Mucosa of rectum (tissue), 2 donors: ENCODE measurements around the gene FBN3.
"Not testable (repeated sequence)": the region's sequence is repeated elsewhere in the genome, so short reads cannot be mapped to it uniquely, and the experiment has no call there.

ENCODE experiments used
- H3K27ac ChIP-seq, 2 donors: one replicate each; pipeline ENCODE4 v1.7.0; 2013; ENCODE audit warnings: inconsistent platforms in 2 of 2, low read depth in 2 of 2, low read length in 2 of 2
- H3K27me3 ChIP-seq, 2 donors: one replicate each; pipeline ENCODE4 v1.7.0; 2013; ENCODE audit warnings: low read length in 2 of 2; ENCODE audit not compliant: control insufficient read depth in 2 of 2, insufficient read depth in 2 of 2
- H3K36me3 ChIP-seq, 2 donors: one replicate each; pipeline ENCODE4 v1.7.0; 2013; ENCODE audit warnings: low read length in 2 of 2; ENCODE audit not compliant: control insufficient read depth in 2 of 2, insufficient read depth in 2 of 2
- H3K4me1 ChIP-seq, 2 donors: one replicate each; pipeline ENCODE4 v1.7.0; 2013; ENCODE audit warnings: low read length in 2 of 2, mild to moderate bottlenecking in 1 of 2; ENCODE audit not compliant: control insufficient read depth in 2 of 2, insufficient read depth in 2 of 2
- H3K4me3 ChIP-seq, 2 donors: one replicate each; pipeline ENCODE4 v1.7.0; 2013; ENCODE audit warnings: low read length in 2 of 2
- H3K9ac ChIP-seq, 2 donors: one replicate each; pipeline ENCODE4 v1.7.0; 2013; ENCODE audit warnings: low read length in 2 of 2, low read depth in 1 of 2, mild to moderate bottlenecking in 1 of 2
- H3K9me3 ChIP-seq, 2 donors: one replicate each; pipeline ENCODE4 v1.7.0; 2013; ENCODE audit warnings: low read length in 2 of 2; ENCODE audit not compliant: control insufficient read depth in 2 of 2
- donor health status: healthy.
- donor health status: Normal muscosa, but diverticular disease.

Gene FBN3

DNA sequence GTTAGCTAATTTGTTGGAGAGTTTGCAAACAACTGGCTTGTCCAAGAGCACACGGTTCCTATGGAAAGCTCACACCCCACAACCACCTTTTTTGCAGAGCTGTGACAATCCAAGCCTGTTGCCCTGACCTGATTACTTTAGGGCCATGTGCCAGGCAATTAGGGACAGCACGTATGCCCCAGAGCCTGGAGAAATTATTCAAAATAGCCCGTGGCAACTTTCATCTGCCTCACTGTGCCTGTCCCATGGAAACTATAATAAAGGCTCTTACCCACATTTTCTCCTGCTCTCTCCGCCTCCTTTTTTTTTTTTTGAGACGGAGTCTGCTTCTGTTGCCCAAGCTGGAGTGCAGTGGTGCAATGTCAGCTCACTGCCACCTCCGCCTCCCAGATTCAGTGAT is 18.6 kb upstream of the FBN3 start:
- Histone ChIP-seq H3K4me1 (no peaks in the 10 kb centered on the region), H3K9ac (no peak overlapping the region), H3K9me3 (no peaks in the 10 kb centered on the region), H3K27ac (no peak overlapping the region), H3K36me3 (no peaks in the 10 kb centered on the region), H3K27me3 (no peaks in the 10 kb centered on the region), H3K4me3 (no peak overlapping the region)

- no peak overlapping the region for H3K4me3 ChIP-seq
- no peaks in the 10 kb centered on the region for H3K36me3 ChIP-seq
- H3K9me3 ChIP-seq = no peaks in the 10 kb centered on the region
- H3K4me1 ChIP-seq = no peaks in the 10 kb centered on the region
- H3K9ac ChIP-seq = no peak overlapping the region
- no peak overlapping the region for H3K27ac ChIP-seq
- H3K27me3 ChIP-seq = no peaks in the 10 kb centered on the region
These were observed 14.4 kb upstream of the FBN3 start for GRCh38 chr19:8163759-8164158.

GRCh38 chr19:8161135-8161646 is 11.8 kb upstream of the FBN3 start:
- no peak overlapping the region for H3K9ac ChIP-seq
- H3K27ac ChIP-seq = no peak overlapping the region
- H3K36me3 ChIP-seq = no peaks in the 10 kb centered on the region
- no peaks in the 10 kb centered on the region for H3K4me1 ChIP-seq
- no peak overlapping the region for H3K4me3 ChIP-seq
- H3K9me3 ChIP-seq = no peaks in the 10 kb centered on the region
- H3K27me3 ChIP-seq = no peaks in the 10 kb centered on the region

- H3K4me3 ChIP-seq, H3K27me3 ChIP-seq, H3K36me3 ChIP-seq, H3K4me1 ChIP-seq, H3K27ac ChIP-seq, H3K9ac ChIP-seq, H3K9me3 ChIP-seq: not testable (repeated sequence)
These were observed 9.9 kb upstream of the FBN3 start for GRCh38 chr19:8159322-8159721.

- no peak overlapping the region for H3K27ac ChIP-seq
- no peaks in the 10 kb centered on the region for H3K9me3 ChIP-seq
- H3K9ac ChIP-seq = no peak overlapping the region
- H3K36me3 ChIP-seq = no peaks in the 10 kb centered on the region
- H3K27me3 ChIP-seq = no peaks in the 10 kb centered on the region
- no peak overlapping the region for H3K4me3 ChIP-seq
- H3K4me1 ChIP-seq = peaks cover 2 to 6% of the 10 kb centered on the region in 2 donors
These were observed 9.2 kb upstream of the FBN3 start for GRCh38 chr19:8158411-8159074.

GRCh38 chr19:8155318-8155717 is 5.9 kb upstream of the FBN3 start:
- Histone ChIP-seq H3K9ac (no peak overlapping the region), H3K9me3 (no peaks in the 10 kb centered on the region)

DNA sequence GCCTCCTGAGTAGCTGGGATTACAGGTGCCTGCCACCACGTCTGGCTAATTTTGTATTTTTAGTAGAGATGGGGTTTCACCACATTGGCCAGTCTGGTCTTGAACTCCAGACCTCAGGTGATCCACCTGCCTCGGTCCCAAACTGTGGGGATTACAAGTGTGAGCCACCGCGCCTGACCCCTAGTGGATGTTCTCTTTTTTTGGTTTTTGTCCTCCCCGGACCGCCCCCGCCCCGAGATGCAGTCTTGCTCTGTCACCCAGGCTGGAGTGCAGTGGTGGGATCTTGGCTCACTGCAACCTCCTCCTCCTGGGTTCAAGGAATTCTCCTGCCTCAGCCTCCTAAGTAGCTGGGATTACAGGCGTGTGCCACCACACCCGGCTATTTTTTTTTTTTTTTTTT is 4.6 kb upstream of the FBN3 start:
- H3K27me3 ChIP-seq, H3K9ac ChIP-seq, H3K9me3 ChIP-seq, H3K4me3 ChIP-seq, H3K36me3 ChIP-seq, H3K4me1 ChIP-seq, H3K27ac ChIP-seq: not testable (repeated sequence)

More at GRCh38 chr19:8155318-8155717, 5.9 kb upstream of the FBN3 start:
- Histone ChIP-seq H3K27ac (no peak overlapping the region), H3K27me3 (peaks cover 6 to 10% of the 10 kb centered on the region in 2 donors), H3K4me3 (no peak overlapping the region), H3K36me3 (no peaks in the 10 kb centered on the region), H3K4me1 (peaks cover 2 to 6% of the 10 kb centered on the region in 2 donors)

- Histone ChIP-seq H3K9me3 (no peaks in the 10 kb centered on the region), H3K4me3 (no peak overlapping the region), H3K4me1 (peaks cover 2 to 6% of the 10 kb centered on the region in 2 donors), H3K27me3 (peaks cover 26 to 28% of the 10 kb centered on the region in 2 donors), H3K27ac (no peak overlapping the region), H3K36me3 (no peaks in the 10 kb centered on the region), H3K9ac (no peak overlapping the region)
These were observed 2.3 kb upstream of the FBN3 start for GRCh38 chr19:8151767-8152035.

DNA sequence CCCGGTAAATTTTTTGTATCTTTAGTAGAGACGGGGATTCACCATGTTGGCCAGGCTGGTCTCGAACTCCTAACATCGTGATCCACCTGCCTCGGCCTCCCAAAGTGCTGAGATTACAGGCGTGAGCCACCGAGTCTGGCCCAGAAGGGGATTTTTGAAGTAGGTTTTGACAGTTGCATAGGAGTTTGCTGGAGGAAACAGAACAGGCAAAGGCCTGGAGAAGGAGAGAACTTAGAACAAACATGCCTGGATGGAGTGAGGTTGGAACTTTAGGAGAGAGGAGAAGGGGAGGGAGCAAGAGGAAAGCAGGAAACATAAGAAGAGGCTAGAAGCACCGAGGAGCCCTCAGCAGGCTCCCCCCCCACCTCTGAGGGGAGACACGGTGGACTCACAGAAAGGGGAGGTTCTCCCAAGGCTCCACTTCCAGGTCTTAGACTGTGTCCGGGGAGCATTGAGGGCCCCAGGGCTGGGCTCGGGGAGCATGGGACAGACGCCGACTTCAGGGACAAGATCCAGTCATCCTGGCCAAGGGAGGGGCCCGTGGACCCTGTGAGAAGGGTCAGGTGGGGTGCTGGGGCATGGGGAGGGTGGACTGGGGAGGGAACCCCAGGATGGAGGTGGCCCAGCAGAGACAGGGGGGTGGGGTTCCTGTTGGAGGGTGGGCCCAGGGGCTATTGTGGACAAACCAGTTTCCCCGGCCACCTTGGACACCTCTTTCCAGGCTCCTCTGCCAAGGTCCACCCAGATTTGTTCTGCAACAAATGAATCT is 1.8 kb upstream of the FBN3 start:
- Histone ChIP-seq H3K27me3 (peaks cover 26 to 28% of the 10 kb centered on the region in 2 donors), H3K9ac (no peak overlapping the region), H3K27ac (no peak overlapping the region), H3K4me1 (peaks cover 2 to 6% of the 10 kb centered on the region in 2 donors), H3K36me3 (no peaks in the 10 kb centered on the region), H3K9me3 (no peaks in the 10 kb centered on the region), H3K4me3 (no peak overlapping the region)

- no peak overlapping the region for H3K4me3 ChIP-seq
- H3K36me3 ChIP-seq = no peaks in the 10 kb centered on the region
- H3K9me3 ChIP-seq = no peaks in the 10 kb centered on the region
- no peak overlapping the region for H3K27ac ChIP-seq
- H3K9ac ChIP-seq = no peak overlapping the region
- peaks cover 26 to 28% of the 10 kb centered on the region in 2 donors for H3K27me3 ChIP-seq
- peaks cover 2 to 6% of the 10 kb centered on the region in 2 donors for H3K4me1 ChIP-seq
These were observed 930 bp upstream of the FBN3 start for GRCh38 chr19:8150178-8150865.
